GM20000 (cell line): Measurements from ENCODE around the gene CACNA2D2.

Source experiments
- DNase-seq: peaks from one replicate; pipeline ENCODE4 v3.0.0; 2012; ENCODE audit warnings: low spot score
- CTCF ChIP-seq: IDR thresholded peaks from 2 replicates; pipeline ENCODE4 v1.5.1; 2012; ENCODE audit warnings: mild to moderate bottlenecking, control low read depth; ENCODE audit errors: extremely low read depth, missing control alignments

Gene CACNA2D2

GRCh38 chr3:50314342-50314741 lies 189.1 kb downstream of the CACNA2D2 start:
- TF ChIP-seq CTCF = no peak

More at GRCh38 chr3:50314342-50314741, 189.1 kb downstream of the CACNA2D2 start:
- DNase-seq = no peak
